ENCODE data around the gene PLXNA2.
A peak's percentile ranks its signal among the peaks of the same experiment; 100 is the strongest.

Gene PLXNA2

GRCh38 chr1:208112401-208112800 is 131.8 kb downstream of the PLXNA2 start:
- DNase-seq (ENCODE audit: low spot score): no peak

GRCh38 chr1:208111646-208112190 is 132.5 kb downstream of the PLXNA2 start:
- DNase-seq (ENCODE audit: low spot score): no peak

GRCh38 chr1:208110296-208110695 is 133.9 kb downstream of the PLXNA2 start:
- DNase-seq (ENCODE audit: low spot score): no peak

- no peak for DNase-seq (ENCODE audit: low spot score)
Measured at GRCh38 chr1:208108646-208109330, 135.4 kb downstream of the PLXNA2 start.

GRCh38 chr1:208108213-208108608 is 136.0 kb downstream of the PLXNA2 start:
- no peak for DNase-seq (ENCODE audit: low spot score)

GRCh38 chr1:208107425-208108212 is 136.6 kb downstream of the PLXNA2 start:
- no peak for DNase-seq (ENCODE audit: low spot score)

GRCh38 chr1:208106218-208106617 is 138.0 kb downstream of the PLXNA2 start:
- no peak for DNase-seq (ENCODE audit: low spot score)

GRCh38 chr1:208105756-208106155 is 138.4 kb downstream of the PLXNA2 start:
- no peak for DNase-seq (ENCODE audit: low spot score)

- DNase-seq (ENCODE audit: low spot score): no peak
Measured at GRCh38 chr1:208103597-208104513, 140.3 kb downstream of the PLXNA2 start.

- no peak for DNase-seq (ENCODE audit: low spot score)
Measured at GRCh38 chr1:208101661-208102431, 142.3 kb downstream of the PLXNA2 start.

- no peak for DNase-seq (ENCODE audit: low spot score)
Measured at GRCh38 chr1:208100906-208101305, 143.3 kb downstream of the PLXNA2 start.

GRCh38 chr1:208100106-208100505 is 144.1 kb downstream of the PLXNA2 start:
- DNase-seq (ENCODE audit: low spot score): no peak

- no peak for DNase-seq (ENCODE audit: low spot score)
Measured at GRCh38 chr1:208098773-208099172, 145.4 kb downstream of the PLXNA2 start.

GRCh38 chr1:208093754-208094719 is 150.1 kb downstream of the PLXNA2 start:
- peak; percentile 34 for DNase-seq (ENCODE audit: low spot score)

GRCh38 chr1:208093046-208093445 is 151.1 kb downstream of the PLXNA2 start:
- DNase-seq (ENCODE audit: low spot score): no peak

- DNase-seq (ENCODE audit: low spot score): no peak
Measured at GRCh38 chr1:208090388-208091301, 153.5 kb downstream of the PLXNA2 start.

GRCh38 chr1:208089761-208090370 is 154.3 kb downstream of the PLXNA2 start:
- DNase-seq (ENCODE audit: low spot score): no peak

GRCh38 chr1:208089149-208089548 is 155.0 kb downstream of the PLXNA2 start:
- DNase-seq (ENCODE audit: low spot score): no peak

- no peak for DNase-seq (ENCODE audit: low spot score)
Measured at GRCh38 chr1:208088319-208088718, 155.9 kb downstream of the PLXNA2 start.
